KBM-7 (cell line): ENCODE data around the gene STOX2.
"Not testable (repeated sequence)": the region's sequence is repeated elsewhere in the genome, so short reads cannot be mapped to it uniquely, and the experiment has no call there.

Experiments
- DNase-seq: peaks from one replicate; pipeline ENCODE4 v3.0.0-alpha.2; 2015
- in situ Hi-C: fragments of 300-500 bp; cut with MboI; formaldehyde crosslinking; loops from 2 replicates; pipeline ENCODE4 v1.14.3; 2020; ENCODE audit warnings: low sequenced_read_pairs, low pct_unique_long_range_greater_than_20kb, mixed read lengths

The STOX2 gene

DNA sequence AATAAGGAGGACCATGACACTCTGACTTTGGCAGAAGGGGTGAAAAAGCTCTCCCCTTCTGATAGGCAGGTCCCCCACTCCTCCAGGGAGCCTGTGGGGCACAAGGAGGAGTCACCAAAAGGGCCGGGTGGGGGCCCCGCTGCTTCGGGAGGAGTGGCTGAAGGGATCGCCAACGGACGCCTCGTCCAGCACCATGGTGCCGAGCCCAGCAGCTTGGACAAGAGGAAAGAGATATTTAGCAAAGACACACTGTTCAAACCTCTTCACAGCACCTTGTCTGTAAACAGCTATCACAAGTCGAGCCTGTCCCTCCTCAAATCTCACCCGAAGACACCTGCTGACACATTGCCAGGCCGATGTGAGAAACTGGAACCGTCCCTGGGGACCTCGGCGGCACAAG is 105.6 kb downstream of the STOX2 start:
- DNase-seq: no peak
- in situ Hi-C loops: no loop called here

DNA sequence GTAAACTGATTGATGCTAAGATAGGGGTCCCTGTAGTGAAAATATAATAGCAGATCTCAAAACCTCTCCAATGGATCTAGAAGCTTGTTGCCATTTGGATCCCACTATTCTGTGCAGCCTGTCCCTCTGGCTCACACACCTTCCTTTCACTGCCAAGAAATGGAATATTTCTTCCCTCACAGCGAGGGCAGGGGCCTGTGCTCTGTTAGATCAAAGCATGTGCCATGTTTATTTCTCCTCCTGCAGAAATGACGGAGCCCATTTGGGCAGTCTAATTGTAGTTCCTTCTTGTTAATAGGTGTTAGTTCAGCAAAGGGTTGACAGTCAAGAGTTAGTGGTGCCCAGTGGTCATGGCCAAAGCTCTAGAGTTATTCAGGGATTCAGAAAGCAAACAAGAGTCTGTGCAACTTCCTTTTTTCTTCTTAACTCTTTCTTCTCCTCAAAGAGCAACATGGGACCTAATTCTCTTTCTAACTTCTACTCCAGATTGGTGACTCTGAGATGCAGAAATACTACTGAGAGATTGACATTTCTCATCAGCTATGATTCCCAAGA is 106.8 kb downstream of the STOX2 start:
- in situ Hi-C loops: no loop called here
- DNase-seq: peak; percentile 38

DNA sequence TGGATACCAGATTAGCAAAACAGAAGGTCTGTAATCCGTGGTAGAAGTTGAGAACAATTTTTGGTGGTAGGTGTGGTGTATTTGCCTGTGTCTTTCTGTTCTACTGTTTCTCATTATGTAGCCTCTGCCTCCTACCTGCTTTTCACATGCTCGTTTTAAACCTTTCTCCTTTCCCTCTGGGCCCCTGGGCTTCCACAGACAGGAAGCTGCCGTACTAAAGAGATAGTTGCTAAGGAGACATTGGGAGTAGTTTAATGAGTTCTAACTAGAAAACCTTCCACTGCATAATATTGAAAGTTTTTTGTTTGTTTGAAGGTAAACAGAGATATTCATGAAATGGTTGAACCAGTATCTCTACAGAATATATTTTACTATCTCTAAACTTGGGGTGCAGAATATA is 107.8 kb downstream of the STOX2 start:
- in situ Hi-C loops: no loop called here
- peak; percentile 34 for DNase-seq

DNA sequence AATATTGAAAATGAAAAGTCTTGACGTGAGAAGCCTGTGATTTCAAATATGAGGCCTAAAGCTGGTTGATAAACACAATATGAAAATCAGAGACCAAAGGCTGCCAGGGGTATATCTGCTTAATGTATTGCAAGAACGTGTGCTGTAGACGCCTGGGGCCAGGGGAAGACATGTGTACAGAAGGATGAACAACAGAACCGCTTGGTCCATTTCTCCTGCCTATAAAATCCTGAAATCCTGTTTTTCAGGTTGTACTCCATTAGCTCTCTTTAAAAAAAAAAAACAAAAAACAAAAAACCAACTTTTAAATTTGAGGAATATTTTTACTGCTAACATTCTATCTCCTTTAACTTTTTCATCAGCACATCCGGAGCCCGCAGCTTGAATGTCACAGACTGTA is 109.2 kb downstream of the STOX2 start:
- no peak for DNase-seq
- in situ Hi-C loops: no loop called here

DNA sequence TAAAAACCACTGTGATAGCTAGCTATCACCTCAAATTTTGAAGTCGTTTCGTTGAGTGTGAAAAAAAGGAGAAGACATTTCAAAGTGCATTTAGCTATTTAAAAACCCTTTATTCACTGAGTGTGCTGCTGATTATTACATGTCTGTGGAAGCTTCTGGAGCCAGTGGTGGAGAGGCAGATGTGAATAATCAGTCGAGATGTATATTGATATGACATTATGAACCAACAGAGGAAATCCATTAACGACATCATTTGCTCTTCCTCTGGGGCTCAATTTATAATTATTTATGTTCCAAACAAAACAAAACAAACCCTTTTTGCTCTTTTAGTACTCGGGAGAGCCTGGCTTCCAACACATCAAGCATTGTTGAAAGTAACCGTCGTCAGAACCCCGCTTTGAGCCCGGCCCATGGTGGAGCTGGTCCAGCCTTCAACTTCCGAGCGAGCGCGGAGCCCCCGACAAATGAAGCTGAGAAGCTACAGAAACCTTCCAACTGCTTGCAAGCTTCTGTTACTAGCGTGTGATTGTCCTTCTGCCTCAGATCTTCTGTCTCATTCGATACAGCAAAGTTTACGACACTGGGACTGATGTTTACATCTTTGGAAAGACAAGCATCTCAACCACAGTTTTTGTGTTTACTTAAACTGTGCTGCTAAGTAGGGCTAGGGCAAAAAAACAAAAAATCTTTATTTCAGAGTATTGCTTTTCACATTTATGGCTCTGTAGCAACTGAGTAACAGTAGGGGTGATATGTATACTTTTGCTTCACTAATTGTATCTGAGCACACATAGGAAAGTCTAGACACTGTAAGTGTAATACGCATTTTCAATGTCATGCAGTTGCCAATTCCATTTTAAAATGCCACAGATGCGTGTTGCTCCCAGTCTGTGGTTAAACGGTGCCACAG is 111.9 kb downstream of the STOX2 start:
- no peak for DNase-seq
- in situ Hi-C loops: no loop called here

DNA sequence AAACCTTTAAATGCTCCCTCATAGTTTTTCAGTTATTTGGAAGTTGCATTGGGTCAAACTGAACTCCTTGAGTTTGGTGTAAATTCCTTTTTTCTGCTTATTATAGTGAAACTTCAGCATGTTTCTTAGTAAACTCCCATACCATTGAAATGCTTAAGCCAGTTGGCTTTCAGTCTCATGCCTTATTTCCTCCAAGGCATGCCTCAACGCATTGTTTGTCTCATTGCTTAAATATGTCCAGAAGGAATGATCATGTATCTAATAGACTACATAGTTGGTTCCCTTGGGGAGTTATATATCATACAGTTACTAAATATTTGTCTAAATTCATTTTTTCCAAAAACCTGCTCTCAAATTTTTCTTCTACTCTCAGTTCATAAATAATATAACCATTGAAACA is 114.0 kb downstream of the STOX2 start:
- DNase-seq: no peak
- in situ Hi-C loops: no loop called here

DNA sequence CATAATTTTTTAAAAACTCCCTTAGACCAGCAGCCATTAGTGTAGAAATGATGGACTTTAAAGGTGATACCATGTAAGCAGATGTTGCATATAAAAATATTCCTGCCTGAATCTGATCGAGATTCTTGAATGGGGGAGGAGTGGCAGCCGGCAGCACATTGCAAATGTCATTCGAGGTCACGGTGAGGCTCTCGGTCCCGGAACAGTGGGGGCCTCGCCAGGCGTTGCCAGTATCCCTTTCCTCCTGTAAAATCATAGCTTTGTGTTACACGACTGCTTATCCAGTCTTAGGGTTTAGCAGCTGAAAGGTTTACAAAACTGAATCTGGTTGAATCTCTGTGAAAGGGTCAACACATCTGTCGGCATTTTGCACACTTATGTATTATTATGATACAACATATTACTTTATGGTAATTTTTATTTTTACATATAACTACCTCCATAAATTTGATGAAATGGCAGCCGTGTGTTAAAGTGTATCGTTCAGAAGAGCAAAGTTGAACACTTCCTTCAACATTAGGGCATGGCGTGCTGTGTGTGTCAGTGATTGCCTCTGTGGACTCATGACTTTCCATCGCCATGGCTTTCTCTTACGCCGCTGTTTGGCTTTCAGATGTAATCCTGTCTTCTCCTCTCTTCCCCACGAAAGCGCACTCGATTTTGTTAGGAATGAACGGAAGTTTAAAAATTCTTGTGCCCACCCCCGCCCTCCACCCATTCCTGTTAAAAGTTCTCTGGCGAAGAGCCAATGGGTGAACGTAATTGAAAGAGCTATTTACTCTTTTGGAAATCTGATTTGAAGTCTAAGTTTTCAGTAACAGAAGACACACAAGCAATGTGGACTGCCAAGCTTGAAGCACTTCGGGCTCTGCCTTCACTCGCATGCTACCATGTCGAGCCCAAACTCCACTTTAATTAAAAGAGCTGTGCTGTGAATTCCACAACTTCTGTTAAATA is 114.8 kb downstream of the STOX2 start:
- in situ Hi-C loops: no loop called here

DNA sequence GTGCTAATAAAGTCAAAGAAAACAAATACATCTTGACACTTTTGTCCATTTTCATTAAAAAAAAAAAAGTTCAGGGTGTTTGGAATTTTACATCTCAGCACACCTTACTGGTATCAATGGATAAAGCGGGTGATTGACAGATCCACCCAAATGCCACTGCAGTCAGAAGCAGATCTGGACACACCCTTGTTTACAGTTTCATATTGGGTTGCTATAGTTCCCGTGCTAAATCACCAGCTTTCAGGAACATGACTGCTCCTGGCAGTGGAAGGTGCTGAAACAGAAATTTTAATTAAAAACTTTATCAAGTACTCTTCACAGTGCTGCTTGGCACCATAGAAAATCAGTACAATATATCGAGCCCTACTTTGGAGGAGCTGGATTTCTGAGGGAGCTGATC is 116.3 kb downstream of the STOX2 start:
- no peak for DNase-seq
- in situ Hi-C loops: no loop called here

More for the DNA sequence above, 114.8 kb downstream of the STOX2 start:
- no peak for DNase-seq

DNA sequence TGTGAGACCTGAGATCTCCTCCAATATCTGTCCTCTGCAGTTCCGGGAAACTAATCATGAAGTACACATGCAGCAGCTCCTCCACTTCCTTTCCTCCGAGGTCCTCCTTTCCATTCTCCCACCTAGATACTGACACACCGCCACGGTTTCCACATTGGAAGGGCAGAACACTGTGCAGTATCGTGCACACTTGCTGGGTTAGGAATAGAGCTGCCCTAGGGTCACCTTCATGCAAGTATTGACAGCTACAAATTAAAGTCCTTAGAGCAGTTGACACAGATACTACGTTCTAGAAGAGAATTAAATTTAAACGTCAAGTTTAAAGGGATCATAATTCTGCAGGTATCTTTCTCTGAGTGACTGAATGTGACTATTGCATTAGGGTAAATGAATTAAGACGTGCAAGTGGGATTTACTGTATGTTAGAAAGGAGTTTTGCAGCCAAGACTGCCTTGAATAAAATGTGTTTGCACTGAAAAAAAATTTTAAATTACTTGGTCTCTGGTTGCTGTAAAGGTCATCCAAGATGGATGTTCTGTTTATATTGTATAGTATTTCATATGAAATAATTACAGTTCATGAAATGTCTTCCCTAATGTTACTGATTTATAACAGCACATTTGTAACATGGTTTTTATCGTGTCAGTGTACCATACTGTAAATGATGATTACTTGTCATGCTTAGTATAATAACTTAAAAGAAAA is 117.7 kb downstream of the STOX2 start:
- no peak for DNase-seq
- in situ Hi-C loops: no loop called here

DNA sequence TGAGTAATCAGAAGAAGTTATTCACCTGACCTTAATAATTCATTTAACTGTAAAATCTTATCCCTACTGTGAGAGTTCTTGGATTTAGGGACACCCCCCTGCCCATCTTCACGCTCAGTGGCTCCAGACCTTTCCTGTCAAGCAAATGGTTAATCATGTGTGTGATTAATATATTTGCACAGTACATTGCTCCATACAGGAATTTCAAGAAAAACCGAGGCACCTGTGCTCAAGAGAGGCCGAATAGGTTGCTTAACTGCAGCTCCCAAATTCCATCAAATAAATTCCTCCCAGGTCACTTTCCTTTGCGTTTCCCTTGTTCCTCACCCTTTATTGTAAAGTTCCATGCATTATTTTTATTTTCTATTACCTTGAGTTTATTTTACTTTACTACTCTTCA is 119.5 kb downstream of the STOX2 start:
- in situ Hi-C loops: no loop called here
- no peak for DNase-seq

DNA sequence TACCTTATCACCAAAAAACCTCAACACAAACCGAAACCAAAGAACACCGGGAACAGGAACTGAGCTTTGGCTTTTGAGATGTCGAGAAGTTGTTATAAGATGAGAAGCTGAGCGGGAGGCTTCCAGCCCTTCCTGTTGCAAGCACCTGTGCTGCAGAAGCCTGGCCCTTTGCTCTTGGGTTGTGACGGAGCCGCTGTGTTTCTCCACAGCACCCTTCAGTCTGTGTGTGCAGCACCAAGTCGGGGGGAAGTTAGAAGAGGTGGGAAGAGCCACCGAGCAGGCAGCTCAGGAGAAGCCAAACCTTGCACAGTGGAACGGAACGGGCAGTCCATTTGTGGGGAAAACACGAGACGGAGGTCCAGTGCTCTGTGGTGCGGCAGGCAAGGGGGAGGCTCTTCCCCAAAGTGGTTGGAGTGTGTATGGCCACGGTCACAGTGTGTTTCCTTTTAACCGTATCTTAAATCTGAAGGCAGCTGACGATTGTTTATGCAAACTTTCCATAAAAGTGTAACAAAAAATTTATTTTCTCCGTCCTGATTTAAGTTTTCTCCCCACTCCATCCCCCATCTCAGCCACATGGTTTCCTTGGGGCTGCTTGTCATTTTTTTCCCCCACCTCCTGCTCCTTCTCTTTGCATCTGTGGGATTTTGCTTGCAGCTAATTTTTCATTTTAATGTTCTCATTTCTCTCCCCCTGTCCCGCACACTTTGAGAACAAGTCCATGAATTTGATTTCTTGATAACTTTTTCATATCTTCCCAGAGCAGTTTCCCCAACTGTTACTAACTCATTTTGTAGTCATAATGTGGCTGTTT is 123.7 kb downstream of the STOX2 start:
- in situ Hi-C loops: no loop called here
- peak; percentile 43 for DNase-seq

DNA sequence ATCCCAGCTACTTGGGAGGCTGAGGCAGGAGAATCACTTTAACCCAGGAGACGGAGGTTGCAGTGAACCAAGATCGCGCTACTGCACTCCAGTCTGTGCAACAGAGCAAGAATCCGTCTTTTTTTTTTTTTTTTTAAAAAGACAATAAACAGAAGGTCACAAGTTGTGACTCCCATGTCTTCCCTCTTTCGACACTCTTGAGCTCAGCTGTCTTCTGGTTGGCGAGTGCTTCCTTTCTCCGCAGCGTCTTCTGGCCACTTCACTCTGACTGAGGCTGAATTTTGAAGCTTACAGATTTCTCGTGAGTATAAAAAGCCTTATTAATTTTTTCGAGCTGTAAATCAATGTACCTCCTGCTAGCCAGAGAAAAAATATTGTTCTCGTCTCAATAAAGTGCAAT is 124.9 kb downstream of the STOX2 start:
- in situ Hi-C loops: no loop called here

DNA sequence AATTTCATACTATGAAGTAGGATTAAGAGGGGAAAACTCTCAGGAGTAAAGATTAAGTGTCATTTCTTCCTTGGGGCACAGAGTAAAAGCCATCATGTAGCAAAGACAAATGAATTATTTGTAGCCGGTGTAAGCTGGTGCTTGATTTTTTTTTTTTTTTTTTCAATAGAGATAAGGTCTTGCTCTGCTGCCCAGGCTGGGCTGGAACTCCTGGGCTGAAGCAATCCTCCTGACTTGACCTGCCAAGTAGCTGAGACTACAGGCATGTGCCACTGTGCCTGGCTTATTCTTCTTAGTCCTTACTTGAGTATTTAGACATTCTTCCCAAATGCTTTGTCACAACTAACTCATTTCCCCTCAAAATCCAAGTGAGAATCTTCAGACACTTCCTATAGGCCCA is 125.7 kb downstream of the STOX2 start:
- in situ Hi-C loops: no loop called here
- DNase-seq: no peak

More for the DNA sequence above, 124.9 kb downstream of the STOX2 start:
- DNase-seq: no peak

DNA sequence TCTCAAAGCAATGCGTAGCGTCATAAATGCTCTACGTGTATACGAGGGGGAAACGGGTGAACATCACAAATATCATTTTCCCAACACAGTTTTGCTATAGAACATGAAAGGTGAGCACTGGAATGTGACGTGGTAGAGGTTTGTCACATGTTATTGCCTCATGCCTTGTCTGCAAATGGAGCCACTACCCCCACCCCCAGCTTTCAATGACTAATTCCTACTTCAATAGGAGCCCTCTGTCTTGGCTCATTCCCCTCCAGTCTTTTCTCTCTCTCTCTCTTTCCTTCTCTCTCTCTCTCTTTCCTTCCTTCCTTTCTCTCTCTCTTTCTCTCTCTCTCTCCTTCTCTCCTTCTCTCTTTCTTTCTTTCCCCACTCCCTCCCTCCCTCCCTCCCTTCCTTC is 127.0 kb downstream of the STOX2 start:
- DNase-seq: no peak
- in situ Hi-C loops: no loop called here

DNA sequence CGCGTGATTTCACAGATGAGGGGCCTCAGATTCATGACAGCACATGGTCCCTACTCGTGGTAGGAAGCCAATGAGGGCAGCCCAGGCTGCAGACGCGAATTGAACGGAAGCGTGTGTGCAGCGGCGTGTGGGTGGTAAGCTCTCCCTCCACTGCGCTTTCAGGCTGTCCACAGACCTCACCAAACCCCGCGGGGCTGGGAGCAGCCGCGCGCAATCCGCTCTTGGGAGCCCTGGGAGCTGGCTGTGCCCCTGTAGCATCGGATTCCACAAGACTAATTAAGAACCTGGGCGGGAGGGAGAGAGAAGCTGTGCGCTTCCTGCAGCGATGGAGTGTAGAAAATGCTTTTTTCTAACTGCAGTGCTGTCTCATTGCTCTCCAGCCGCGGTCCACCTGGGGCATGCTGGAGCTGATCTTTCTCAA is 134.9 kb downstream of the STOX2 start:
- DNase-seq: no peak
- in situ Hi-C loops: no loop called here

DNA sequence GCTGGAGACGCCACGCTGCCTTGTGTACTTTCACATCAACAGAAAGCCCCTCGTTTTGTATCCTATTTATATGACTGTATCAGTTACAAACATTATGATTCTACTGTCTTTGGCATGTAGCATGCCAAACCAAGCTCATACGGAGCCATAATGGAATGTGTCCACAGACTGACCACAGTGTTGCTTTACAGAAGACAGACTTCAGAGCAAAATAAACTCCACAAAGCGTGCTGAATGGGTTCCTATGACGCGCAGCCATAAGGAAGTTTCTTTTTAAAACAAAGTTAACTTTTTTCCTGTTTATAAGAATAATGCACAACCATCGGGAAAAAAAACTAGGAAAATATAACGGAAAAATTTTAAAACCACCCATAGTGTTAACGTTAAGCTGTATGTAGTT is 136.0 kb downstream of the STOX2 start:
- DNase-seq: no peak
- in situ Hi-C loops: no loop called here

DNA sequence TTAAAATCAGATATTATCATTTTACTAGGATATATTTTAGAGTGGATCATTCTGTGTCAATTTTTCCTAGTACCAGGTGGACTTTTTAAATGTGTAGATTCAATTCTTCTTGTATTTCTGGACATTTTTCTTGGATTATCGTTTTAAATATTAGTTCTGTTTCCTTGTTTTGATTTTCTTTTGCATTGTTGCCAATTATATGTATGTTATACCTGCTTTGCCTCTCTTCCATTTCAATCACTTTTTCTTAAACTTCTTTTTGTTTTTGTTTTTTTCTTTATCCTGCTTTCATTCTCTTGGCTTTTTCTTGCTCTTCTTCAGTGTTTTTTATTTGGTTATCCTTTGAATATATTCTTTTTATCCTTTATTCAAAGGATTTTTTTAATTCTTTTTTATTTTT is 141.0 kb downstream of the STOX2 start:
- no peak for DNase-seq
- in situ Hi-C loops: no loop called here

DNA sequence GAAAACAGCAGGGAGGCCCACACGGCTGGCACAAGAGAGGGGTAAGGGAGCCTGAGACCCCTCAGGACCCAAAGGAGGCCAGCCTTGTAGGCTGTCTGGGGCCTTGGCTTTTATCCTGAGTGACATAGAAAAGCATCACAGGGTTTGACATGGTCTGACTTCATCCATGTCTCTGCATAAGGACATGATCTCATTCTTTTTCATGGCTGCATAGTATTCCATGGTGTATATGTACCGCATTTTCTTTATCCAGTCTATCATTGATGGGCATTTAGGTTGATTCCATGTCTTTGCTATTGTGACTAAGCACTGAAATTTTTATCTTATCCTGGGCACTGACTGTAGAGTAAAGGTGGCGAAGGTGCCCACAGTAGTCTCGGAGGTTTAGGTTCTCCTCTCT is 146.2 kb downstream of the STOX2 start:
- in situ Hi-C loops, DNase-seq: not testable (repeated sequence)
